Dermis blood vessel endothelial cell (primary cell): ENCODE data around the gene STARD10. TPM values are rescaled to one million over a fixed set of nuclear protein-coding genes. Genes with fewer than 3 reads are reported as not detected.

Source experiments
- DNase-seq: peaks from one replicate; pipeline ENCODE4 v3.0.0; 2010
- total RNA-seq: library from RNA; depleted of rRNA; stranded (reverse); fragments of >200 nt; gene quantifications from 2 replicates; pipeline ENCODE4 v1.2.3, GENCODE V29; 2014

Gene STARD10
- total RNA-seq, 1 donor from 2014 or later, result 60.4 TPM

- DNase-seq, result no peak
Measured at GRCh38 chr11:72780296-72781062, 13.4 kb downstream of the STARD10 start.

DNA sequence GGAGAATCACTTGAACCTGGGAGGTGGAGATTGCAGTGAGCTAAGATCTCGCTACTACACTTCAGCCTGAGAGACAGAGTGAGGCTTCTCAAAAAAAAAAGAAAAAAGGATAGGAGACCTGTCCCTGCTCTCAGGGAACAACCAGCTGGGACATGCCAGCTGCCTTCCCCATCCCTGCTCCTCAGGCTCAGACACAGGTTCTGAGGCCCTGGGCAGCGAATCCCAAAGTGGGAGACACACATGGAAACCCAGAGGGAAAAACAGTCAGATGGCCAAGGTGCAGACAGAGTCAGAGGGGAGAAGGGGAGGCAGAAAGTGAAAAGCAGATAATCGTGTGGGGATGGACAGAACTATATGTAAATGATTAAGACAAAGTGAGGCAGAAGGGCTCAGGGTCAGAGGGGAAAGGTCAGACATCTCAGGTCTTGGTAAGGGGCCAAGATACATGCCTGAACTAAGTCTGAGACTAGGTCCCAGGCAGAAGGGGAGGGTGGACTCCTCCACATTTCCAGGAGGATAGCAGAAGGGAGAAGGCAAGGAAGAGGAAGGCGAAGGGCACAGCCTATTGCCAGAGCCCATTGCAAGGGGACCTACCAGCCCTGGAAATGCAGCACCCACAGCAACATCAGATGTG, 14.2 kb downstream of the STARD10 start:
- no peak for DNase-seq

DNA sequence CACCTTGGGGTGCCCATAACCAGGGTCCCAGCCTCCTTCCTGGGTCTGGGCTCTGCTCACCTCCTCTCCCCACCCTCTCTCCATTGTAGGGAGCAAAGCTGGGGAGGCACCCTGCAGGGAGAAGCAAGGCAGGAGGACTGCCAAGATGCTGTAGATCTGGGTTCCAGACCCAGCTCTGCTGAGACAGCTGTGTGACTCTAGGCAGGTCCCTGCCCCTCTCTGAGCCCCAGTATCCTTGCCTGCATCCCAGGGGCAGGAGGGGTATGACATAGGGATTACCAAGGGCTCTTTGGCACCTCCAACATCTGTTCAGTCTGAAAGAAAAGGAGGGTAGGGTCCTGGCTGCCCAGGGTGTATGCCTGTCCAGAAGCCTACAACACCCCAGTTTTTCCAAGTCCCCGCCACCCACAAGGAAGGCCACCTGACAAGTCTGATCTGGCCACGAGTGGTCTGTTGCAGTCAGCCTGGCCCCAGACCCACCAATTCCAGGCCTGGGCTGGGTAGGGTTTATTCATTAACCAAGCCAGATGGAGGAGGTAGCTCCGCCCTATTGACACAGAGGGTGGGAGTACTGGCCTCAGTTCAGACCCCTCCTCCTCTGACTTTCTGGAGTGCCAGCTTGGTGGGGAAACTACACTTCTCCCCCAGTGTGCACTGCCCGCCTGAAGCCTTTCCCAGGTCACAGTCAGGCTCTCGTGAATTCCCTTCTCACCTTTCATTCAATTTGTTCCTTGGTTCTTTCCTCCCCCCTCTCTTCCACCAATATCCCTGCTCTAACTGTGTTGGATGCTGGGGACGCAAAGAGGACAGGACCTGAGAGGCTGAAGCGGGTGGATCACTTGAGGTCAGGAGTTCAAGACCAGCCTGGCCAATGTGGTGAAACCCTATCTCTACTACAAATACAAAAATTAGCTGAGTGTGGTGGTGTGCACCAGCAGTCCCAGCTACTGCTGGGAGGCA, 15.0 kb downstream of the STARD10 start:
- no peak for DNase-seq

DNA sequence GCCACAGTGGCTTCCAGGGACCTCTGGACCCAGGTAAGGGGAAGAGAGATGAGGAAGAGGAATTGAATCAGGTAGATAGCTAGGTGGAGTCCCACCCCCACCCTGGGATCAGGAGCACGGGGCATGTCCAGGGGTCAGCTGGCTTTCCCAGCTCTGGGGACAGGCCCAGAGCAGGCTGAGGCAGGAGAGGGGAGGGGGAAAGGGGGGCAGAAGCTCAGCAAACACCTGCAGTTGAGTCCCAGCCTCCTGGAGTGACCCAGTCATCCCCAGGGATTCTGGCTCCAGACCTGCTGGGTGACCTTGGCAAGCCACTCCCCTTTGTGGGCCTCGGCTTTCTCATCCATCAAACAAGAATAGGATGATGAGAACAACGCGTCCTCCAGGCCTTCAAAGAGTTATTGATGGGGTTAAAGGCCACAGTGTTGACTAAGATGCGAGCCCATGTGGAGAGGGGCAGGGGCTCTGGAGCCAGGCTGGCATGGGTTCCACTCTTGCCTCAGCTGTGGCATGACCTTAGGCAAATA, 16.0 kb downstream of the STARD10 start:
- no peak for DNase-seq

- no peak for DNase-seq
Measured at GRCh38 chr11:72776844-72777754, 16.7 kb downstream of the STARD10 start.

- no peak for DNase-seq
Measured at GRCh38 chr11:72776117-72776843, 17.6 kb downstream of the STARD10 start.

GRCh38 chr11:72775288-72776110, 18.3 kb downstream of the STARD10 start:
- no peak for DNase-seq

DNA sequence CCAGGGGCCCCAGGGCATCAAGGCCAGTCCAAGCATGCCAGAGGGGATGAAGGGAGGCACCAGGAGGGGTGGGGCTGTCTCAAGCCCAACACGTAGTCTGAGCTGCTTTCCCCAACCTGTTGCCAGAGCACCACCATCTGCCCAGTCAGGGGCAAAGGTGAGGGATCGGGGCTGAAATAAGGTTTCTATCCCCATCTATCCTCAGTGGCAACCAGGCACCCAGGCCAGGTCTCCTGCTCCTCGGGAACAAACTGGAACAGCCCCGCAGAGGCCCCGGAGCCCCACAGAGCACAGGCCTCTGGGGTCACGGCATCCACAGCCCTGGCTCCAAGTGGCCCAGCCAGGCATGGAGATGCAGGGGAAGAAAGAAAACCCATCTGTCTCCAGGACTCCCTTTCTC, 19.3 kb downstream of the STARD10 start:
- no peak for DNase-seq

GRCh38 chr11:72773696-72774095, 20.2 kb downstream of the STARD10 start:
- no peak for DNase-seq

DNA sequence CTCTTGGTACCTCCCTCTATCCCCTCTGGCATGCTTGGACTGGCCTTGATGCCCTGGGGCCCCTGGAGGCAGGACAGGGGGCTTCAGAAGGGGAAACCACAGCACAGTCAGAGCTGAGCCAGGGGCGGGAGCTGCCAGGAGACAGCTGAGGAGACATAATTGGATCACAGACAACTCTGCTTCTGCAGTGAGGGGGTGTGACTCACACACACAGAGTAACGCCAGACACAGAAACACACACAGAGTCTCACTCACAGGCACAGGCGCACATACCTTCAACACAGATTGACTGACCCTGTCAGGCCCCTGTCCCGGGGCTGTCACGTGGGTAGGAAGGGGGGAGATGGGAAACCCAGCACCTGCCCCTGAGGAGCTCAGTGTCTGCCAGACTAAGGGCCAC, 20.6 kb downstream of the STARD10 start:
- peak; percentile 39 for DNase-seq

DNA sequence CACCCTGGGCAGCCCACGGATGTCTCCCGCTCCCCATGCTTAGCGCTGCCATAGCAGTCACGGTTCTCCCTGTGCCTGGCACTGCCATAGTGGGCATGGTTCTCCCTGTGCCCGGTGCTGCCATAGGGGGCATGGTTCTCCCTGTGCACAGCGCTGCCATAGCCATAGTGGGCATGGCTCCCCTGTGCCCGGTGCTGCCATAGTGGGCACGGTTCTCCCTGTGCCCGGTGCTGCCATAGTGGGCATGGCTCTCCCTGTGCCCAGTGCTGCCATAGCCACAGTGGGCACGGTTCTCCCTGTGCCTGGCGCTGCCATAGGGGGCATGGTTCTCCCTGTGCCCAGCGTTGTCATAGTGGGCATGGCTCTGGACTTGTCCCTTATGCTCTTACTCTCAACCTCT, 21.8 kb downstream of the STARD10 start:
- DNase-seq, result no peak

DNA sequence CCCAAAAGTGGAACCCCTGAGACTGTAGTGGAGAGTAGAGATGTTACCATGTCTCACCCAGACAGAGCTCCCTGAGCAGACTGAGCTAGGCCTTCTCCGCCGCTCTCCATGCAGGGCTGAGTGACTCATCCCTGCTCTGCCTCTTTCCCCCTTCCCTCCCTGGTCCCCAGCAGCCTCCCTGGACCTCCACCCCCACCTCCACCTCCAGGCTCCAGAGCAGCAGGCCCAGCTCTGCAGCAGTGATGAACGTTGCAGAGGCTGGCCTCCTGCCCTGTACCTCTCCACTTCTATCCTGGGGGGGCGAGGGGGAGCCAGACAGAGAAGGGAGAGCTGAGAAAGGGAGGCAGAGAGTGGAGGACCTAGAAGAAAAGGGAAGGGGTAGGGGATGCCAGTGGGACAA, 22.3 kb downstream of the STARD10 start:
- DNase-seq, result no peak

GRCh38 chr11:72770799-72771198, 23.0 kb downstream of the STARD10 start:
- no peak for DNase-seq

- no peak for DNase-seq
Measured at GRCh38 chr11:72769680-72770079, 24.2 kb downstream of the STARD10 start.

DNA sequence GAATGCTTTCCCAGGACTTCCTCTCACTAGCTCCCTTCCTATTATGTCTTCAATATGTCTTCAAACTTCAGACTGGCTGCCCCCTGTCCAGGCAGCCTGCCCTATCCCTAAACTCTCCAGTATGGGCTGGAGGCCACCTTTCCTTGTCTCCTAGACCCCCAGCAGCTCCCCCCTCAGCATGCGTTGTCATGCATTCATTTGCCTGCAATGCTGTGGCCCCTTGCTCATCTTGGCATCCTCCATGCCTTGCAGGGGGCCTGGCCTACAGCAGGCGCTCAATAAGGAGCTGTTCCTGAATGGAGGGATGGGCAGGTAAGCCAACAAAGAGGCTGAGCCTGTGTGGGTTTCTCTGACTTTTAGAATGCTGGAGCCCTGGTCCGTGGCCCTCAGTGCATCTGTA, 25.3 kb downstream of the STARD10 start:
- DNase-seq, result no peak

DNA sequence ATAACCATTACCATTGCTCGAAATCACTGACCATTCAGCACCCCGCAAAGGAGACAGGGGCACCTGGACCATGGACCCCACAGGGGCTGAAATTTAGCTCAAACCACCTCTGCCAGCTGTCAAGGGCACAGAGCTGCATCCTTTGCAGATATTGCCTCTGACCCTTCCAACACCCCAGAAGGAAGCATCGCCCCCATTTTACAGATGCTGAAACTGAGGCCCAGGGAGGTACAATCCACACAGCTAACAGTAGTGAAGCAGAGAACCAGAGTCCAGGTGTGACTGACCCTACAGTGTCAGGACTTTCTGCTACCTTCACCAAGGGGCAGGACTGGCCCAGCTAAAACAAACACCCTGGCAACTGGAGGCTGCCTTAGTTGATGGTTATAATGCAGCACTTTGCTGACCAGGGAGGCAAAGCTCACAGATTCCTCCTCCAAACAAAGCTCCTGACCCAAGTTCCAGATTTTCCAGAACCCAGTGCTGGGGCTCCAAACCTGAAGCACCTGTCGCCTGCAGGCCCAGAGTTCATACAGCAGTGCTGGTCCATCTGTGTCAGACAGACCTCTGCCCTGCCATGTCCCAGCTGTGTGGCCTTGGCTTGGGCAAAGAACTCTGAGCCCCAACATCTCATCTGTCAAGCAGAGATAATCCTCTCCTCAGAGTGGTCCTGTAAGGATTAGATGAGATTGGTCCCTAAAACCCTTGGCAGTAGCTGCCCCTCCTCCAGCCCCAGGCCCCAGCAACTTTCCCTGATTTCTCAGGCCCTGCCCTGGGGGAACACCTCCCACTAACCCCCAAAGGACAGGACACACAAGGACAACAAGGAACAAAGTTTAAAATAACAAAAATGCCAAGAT, 26.4 kb downstream of the STARD10 start:
- no peak for DNase-seq

GRCh38 chr11:72766152-72766902, 27.5 kb downstream of the STARD10 start:
- no peak for DNase-seq

DNA sequence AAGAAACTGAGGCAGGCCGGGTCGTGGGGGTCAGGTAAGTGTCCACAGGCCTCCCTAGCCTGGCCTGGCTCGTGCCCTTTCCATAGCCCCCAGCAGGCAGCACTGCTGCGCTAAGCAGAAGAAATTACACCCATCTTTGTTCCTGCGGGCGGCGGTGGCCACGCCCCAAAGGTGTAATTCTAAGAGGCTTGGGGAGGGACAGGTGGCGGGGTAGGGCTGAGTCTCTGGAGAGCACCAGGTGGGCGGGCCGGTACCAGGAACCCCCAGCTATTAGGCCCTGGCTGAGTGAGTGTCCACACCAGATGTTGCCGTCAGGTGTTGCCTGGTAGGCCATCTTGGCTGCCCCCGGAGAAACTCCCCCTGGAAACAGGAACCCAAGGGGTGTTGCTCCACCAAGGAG, 29.3 kb downstream of the STARD10 start:
- DNase-seq, result no peak

DNA sequence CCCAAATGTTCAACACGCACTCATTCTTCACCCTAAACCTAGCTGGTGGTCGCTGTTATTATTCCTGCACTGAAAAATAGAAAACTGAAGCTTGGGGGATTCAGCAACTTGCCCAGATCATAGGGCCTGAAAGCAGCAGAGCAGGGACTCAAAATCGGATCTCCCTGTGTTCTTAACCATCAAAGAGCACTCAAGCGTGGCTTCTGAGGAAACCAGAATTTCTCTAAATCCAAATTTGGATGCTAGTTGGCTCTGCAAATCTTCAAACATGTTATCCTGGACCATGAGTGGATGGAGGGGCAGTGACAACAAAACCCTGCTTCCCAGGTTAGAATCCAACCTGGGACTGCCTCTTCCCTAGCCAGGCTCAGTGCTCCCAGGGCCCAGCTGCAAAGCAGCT, 30.0 kb downstream of the STARD10 start:
- no peak for DNase-seq
